ENCODE measurements around the gene C2orf49. TPM values are rescaled to one million over a fixed set of nuclear protein-coding genes. Genes with fewer than 3 reads are reported as not detected.

Gene C2orf49
- total RNA-seq, 1 donor from 2014 or later = 20.8 TPM

- Mint-ChIP-seq H3K4me3 (no peak overlapping the region), H3K27ac (no peak overlapping the region), H3K27me3 (ENCODE audit: low read depth) (no peaks in the 10 kb centered on the region), H3K4me1 (peaks cover 52% of the 10 kb centered on the region), H3K36me3 (peaks cover 10% of the 10 kb centered on the region), H3K9me3 (no peaks in the 10 kb centered on the region)
- DNase-seq (ENCODE audit: low spot score in 2 of 2, unreplicated experiment in 2 of 2) = no peak
- no peak for TF ChIP-seq CTCF (IDR thresholded peaks at IDR 0.05; ENCODE audit: unreplicated experiment)
Observed at GRCh38 chr2:105394951-105395611, 57.7 kb downstream of the C2orf49 start.

GRCh38 chr2:105395691-105396090 lies 58.4 kb downstream of the C2orf49 start:
- no peak for DNase-seq (ENCODE audit: low spot score in 2 of 2, unreplicated experiment in 2 of 2)
- peaks cover 10% of the 10 kb centered on the region for H3K36me3 Mint-ChIP-seq
- peaks cover 49% of the 10 kb centered on the region for H3K4me1 Mint-ChIP-seq
- H3K4me3 Mint-ChIP-seq = peak overlapping the region; percentile 18
- no peaks in the 10 kb centered on the region for H3K27me3 Mint-ChIP-seq (ENCODE audit: low read depth)
- H3K9me3 Mint-ChIP-seq = no peaks in the 10 kb centered on the region
- TF ChIP-seq CTCF (IDR thresholded peaks at IDR 0.05; ENCODE audit: unreplicated experiment) = no peak
- H3K27ac Mint-ChIP-seq = no peak overlapping the region

- Mint-ChIP-seq H3K27ac (peak overlapping the region; percentile 41), H3K27me3 (ENCODE audit: low read depth) (no peaks in the 10 kb centered on the region)
- no peak for DNase-seq (ENCODE audit: low spot score in 2 of 2, unreplicated experiment in 2 of 2)
Observed at GRCh38 chr2:105396254-105397024, 59.1 kb downstream of the C2orf49 start.

GRCh38 chr2:105397025-105397722 lies 59.8 kb downstream of the C2orf49 start:
- Mint-ChIP-seq H3K4me3 (peak overlapping the region; percentile 90), H3K27me3 (ENCODE audit: low read depth) (no peaks in the 10 kb centered on the region), H3K36me3 (peaks cover 10% of the 10 kb centered on the region), H3K27ac (peak overlapping the region; percentile 12), H3K4me1 (peaks cover 36% of the 10 kb centered on the region), H3K9me3 (no peaks in the 10 kb centered on the region)
- DNase-seq (ENCODE audit: low spot score in 2 of 2, unreplicated experiment in 2 of 2) = no peak
- no peak for TF ChIP-seq CTCF (IDR thresholded peaks at IDR 0.05; ENCODE audit: unreplicated experiment)

More at GRCh38 chr2:105396254-105397024, 59.1 kb downstream of the C2orf49 start:
- Mint-ChIP-seq H3K36me3 (peaks cover 10% of the 10 kb centered on the region), H3K4me1 (peaks cover 42% of the 10 kb centered on the region), H3K4me3 (peak overlapping the region; percentile 18), H3K9me3 (no peaks in the 10 kb centered on the region)
- no peak for TF ChIP-seq CTCF (IDR thresholded peaks at IDR 0.05; ENCODE audit: unreplicated experiment)

GRCh38 chr2:105397953-105398335 lies 60.6 kb downstream of the C2orf49 start:
- H3K27me3 Mint-ChIP-seq (ENCODE audit: low read depth) = no peaks in the 10 kb centered on the region
- H3K4me3 Mint-ChIP-seq = peak overlapping the region; percentile 90
- no peak for DNase-seq (ENCODE audit: low spot score in 2 of 2, unreplicated experiment in 2 of 2)
- peaks cover 8% of the 10 kb centered on the region for H3K36me3 Mint-ChIP-seq
- peak overlapping the region; percentile 94 for H3K27ac Mint-ChIP-seq
- no peaks in the 10 kb centered on the region for H3K9me3 Mint-ChIP-seq
- no peak for TF ChIP-seq CTCF (IDR thresholded peaks at IDR 0.05; ENCODE audit: unreplicated experiment)
- peaks cover 36% of the 10 kb centered on the region for H3K4me1 Mint-ChIP-seq

All from mesothelial cell of epicardium (in vitro differentiated cells).